AG04449 (cell line): ENCODE data around the gene SSX2IP.
"Not testable (repeated sequence)": the region's sequence is repeated elsewhere in the genome, so short reads cannot be mapped to it uniquely, and the experiment has no call there.

ENCODE experiments used
- CTCF ChIA-PET: fragments of 350-600 bp; formaldehyde crosslinking; extraction: SDS; loops from one replicate; lab custom pipeline; 2021; ENCODE audit warnings: antibody characterized with exemption; lab: Yijun Ruan, JAX
- POLR2A ChIA-PET: fragments of 400-600, 350-600 bp; formaldehyde crosslinking; extraction: SDS; loops from one replicate; lab custom pipeline; 2020; ENCODE audit warnings: antibody characterized with exemption, inconsistent platforms; lab: Yijun Ruan, JAX
- DNase-seq: peaks from one replicate; pipeline ENCODE4 v3.0.0-alpha.2; 2010; ENCODE audit warnings: low read depth, low spot score
- H3K4me3 ChIP-seq: 2 replicates; pipeline ENCODE4 v1.5.1; 2011; ENCODE audit warnings: low read depth, mild to moderate bottlenecking, control low read depth, low read length
- TF ChIP-seq, protein P1 (sequence below): IDR thresholded peaks from one replicate; pipeline ENCODE4 v1.5.1; 2011; ENCODE audit warnings: mild to moderate bottlenecking, moderate library complexity, low read length, control low read depth, inconsistent platforms; ENCODE audit not compliant: insufficient read depth; ENCODE audit errors: missing control alignments

SSX2IP gene

DNA sequence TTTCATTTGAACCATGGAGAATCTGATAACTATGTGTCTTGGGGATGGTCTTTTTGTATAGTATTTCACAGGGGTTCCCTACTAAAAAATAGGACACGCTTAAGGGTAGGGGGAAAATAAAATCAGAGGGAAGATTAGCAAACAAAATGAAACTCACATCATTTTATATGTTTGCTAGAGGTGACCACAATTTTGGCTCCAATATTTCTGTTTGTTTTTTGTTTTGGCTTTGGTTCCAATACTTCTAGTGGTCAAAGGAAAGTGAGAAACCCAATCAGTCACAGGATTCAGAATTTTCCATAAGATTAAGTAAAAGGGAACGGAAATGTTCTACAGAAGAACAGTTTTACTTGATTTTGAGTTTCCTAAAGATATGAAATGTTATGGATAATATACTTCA is 42.3 kb upstream of the SSX2IP start:
- TF ChIP-seq, protein P1, sequence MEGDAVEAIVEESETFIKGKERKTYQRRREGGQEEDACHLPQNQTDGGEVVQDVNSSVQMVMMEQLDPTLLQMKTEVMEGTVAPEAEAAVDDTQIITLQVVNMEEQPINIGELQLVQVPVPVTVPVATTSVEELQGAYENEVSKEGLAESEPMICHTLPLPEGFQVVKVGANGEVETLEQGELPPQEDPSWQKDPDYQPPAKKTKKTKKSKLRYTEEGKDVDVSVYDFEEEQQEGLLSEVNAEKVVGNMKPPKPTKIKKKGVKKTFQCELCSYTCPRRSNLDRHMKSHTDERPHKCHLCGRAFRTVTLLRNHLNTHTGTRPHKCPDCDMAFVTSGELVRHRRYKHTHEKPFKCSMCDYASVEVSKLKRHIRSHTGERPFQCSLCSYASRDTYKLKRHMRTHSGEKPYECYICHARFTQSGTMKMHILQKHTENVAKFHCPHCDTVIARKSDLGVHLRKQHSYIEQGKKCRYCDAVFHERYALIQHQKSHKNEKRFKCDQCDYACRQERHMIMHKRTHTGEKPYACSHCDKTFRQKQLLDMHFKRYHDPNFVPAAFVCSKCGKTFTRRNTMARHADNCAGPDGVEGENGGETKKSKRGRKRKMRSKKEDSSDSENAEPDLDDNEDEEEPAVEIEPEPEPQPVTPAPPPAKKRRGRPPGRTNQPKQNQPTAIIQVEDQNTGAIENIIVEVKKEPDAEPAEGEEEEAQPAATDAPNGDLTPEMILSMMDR = no peak
- CTCF ChIA-PET = interaction anchor here (1.3 to 1.6 kb wide), 2 partner anchors 13 to 21 kb away, joined by 3 to 5 read pairs; no protein-coding TSS in a partner anchor
- H3K4me3 ChIP-seq = no peak overlapping the region
- DNase-seq = no peak
- POLR2A ChIA-PET = no interaction called here

DNA sequence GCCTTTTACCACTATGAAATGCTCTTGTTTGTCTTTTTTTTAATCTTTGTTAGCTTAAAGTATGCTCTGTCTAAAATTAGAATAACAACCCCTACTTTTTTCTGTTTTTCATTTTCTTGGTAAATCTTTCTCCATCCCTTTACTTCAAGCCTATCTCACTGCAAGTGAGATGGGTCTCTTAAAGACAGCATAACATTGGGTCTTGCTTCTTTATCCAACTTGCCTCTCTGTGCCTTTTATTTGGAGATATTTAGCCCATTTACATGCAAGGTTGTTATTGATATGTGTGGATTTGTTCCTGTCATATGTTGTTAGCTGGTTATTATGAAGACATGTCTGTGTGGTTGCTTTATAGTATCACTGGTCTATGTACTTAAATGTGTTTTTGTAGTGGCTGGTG is 41.3 kb upstream of the SSX2IP start:
- ChIA-PET CTCF (interaction anchor here (1.3 to 1.6 kb wide), 2 partner anchors 12 to 22 kb away, joined by 3 to 5 read pairs; no protein-coding TSS in a partner anchor), POLR2A (no interaction called here)
- TF ChIP-seq, protein P1 = no peak
- no peak overlapping the region for H3K4me3 ChIP-seq
- DNase-seq = no peak

DNA sequence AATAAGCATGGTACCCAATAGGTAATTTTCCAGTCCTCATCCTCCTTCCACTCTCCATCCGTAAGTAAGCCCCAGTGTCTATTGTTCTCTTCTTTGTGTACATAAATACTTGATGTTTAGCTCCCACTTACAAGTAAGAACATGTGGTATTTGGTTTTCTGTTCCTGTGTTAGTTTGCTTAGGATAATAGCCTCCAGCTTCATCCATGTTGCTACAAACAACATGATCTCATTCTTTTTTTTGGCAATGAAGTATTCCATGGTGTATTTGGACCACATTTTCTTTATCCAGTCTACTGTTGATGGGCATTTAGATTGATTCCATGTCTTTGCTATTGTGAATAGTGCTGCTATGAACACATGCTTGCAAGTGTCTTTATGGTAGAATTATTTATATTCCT is 37.5 kb upstream of the SSX2IP start:
- H3K4me3 ChIP-seq, POLR2A ChIA-PET, DNase-seq: not testable (repeated sequence)
- CTCF ChIA-PET = interaction anchor here (1.0 to 1.4 kb wide), 4 partner anchors 10 to 294 kb away, joined by 3 to 4 read pairs (median 4); no protein-coding TSS in a partner anchor

DNA sequence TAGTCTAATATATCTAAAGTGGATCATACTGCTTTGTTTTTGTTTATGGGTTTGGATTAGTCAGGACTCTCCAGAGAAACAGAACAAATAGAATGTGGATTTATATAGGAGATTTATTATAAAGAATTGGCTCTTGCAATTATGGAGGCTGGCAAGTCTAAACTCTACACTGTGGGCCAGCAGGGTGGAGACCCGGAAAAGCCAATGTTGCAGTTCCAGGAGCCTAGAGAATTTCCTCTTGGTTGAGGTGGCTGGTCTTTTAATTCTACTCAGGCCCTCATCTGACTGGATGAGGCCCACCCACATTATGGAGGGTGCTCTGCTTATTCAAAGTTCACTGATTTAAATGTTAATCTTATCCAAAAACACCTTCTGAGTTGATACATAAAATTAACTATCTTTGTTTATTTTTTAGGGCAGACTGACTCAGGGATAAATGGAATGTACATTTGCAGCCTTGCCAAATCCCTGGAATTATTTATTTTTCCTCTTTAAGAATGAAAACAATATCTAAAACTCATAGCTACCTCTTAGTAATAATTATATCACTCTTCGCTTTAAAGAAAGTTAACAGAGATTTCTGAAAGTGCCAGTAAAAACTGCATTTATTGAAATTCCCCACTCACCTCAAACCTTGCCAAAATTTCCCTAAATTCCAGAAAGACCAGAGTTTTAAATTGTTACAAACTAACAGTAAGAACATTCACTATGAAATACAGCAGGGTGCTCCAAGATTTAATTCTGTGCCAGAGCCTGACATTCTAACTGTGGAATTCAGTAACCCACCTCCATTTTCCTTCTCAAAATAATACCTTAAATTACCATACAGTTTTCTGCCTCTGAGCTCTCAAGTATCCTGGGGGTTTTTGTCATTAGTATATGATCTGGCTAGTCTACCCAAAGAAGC is 36.6 kb upstream of the SSX2IP start:
- no peak for DNase-seq
- POLR2A ChIA-PET = no interaction called here
- TF ChIP-seq, protein P1 = no peak
- CTCF ChIA-PET = interaction anchor here (1.0 to 1.4 kb wide), 4 partner anchors 11 to 293 kb away, joined by 3 to 4 read pairs (median 4); no protein-coding TSS in a partner anchor
- no peak overlapping the region for H3K4me3 ChIP-seq

DNA sequence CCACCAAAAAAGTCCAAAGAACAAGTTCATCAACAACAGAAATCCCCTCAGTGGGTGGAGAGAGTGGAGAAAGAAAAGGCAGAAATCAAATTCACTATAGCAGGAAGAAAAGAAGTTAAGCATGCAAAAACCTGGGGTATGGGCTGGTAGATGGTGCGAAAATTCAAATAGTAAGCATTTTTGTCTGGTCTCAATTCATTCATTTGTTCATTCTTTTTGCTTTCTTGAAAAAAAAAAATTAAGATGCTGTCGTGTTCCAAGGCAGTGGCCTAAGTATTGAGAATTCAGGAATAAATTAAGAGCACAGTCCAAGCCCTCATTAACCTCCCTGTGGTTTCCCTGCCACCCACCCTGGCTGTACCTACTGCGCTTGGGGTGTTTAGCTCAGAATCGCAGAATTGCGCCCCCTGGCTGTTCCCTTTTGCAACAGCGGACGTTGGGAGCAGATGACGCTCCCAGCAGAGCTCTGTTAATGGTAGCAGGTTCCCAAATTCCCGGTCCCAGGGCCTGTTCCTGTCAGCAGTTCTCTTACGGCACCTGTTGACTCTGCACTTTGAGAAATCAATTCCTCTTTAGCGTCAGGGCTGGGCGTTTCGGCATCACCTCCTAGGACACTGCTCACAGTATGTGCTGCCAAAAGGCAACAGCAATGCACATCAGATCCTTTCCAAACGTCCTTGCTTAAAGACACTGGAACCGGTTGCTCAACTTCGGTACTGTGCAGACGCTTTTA is 34.0 kb upstream of the SSX2IP start:
- H3K4me3 ChIP-seq = no peak overlapping the region
- TF ChIP-seq, protein P1 = no peak
- POLR2A ChIA-PET = no interaction called here
- no peak for DNase-seq
- CTCF ChIA-PET = no interaction called here

DNA sequence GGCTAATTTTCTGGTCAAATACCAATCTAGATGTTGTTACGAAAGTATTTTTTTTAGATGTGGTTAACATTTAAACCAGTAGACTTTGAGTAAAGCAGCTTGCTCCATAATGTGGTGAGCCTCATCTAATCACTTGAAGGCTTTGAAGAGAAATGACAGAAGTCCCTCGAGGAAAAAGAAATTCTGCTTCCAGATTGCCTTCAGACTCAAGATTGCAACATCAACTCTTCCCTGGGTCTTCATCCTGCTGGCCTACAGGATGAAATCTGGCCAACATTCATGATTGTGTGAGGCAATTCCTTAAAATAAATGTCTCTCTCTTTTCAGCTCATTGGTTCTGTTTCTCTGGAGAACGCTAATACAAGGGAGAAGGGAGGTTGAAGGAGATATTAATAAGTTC is 32.5 kb upstream of the SSX2IP start:
- no peak for DNase-seq
- ChIA-PET CTCF (interaction anchor here (1.1 kb wide), 2 partner anchors 50 to 102 kb away, joined by 3 to 4 read pairs; no protein-coding TSS in a partner anchor), POLR2A (no interaction called here)
- TF ChIP-seq, protein P1 = no peak
- no peak overlapping the region for H3K4me3 ChIP-seq

DNA sequence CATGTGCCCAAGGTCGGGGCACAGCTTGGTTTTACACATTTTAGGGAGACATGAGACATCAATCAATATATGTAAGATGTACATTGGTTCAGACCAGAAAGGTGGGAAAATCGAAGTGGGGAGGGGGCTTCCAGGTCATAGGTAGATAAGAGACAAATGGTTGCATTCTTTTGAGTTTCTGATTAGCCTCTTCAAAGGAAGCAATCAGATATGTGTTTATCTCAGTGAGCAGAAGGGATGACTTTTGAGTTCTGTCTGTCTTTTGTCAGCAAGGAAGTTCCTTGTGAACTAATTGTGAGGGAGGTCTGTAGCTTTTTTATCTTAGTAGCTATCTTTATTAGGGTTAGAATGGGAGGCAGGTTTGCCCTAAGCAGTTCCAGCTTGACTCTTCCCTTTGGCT is 31.6 kb upstream of the SSX2IP start:
- DNase-seq, POLR2A ChIA-PET, H3K4me3 ChIP-seq: not testable (repeated sequence)
- CTCF ChIA-PET = interaction anchor here (1.1 kb wide), 2 partner anchors 51 to 101 kb away, joined by 3 to 4 read pairs; no protein-coding TSS in a partner anchor
